SK-N-SH (cell line): ENCODE data around the gene DGKZ. TPM values are rescaled to one million over a fixed set of nuclear protein-coding genes. Genes with fewer than 3 reads are reported as not detected.

ENCODE experiments used
- CTCF ChIA-PET: fragments of 300-600, 350-600 bp; formaldehyde crosslinking; extraction: SDS; loops from one replicate; lab custom pipeline; 2021; lab: Yijun Ruan, JAX
- POLR2A ChIA-PET: fragments of 350-600 bp; sonication (Branson Sonifier 250); formaldehyde crosslinking; extraction: SDS; loops from one replicate; lab custom pipeline; 2020; ENCODE audit warnings: antibody characterized with exemption, inconsistent platforms; lab: Yijun Ruan, JAX
- DNase-seq: peaks from one replicate; pipeline ENCODE4 v3.0.0; 2012
- H2AFZ ChIP-seq: fragments of 200-600 bp; sonication (generic); 2 replicates; pipeline ENCODE4 v1.8.1; 2016; ENCODE audit warnings: antibody characterized with exemption, mild to moderate bottlenecking, low read depth
- H3F3A ChIP-seq: fragments of 200-600 bp; sonication (generic); replicated peaks from 2 replicates; pipeline ENCODE3; 2016; ENCODE audit warnings: antibody characterized with exemption, mild to moderate bottlenecking; ENCODE audit not compliant: insufficient read depth
- H3K27ac ChIP-seq, 2 experiments: fragments of 200-500 bp in 1 of 2; fragments of 200-600 bp in 1 of 2; sonication (Bioruptor generic) in 1 of 2; sonication (generic), shearing (Covaris generic) in 1 of 2; 2 replicates each; pipeline versions ENCODE4 v1.5.1 to v1.6.1; 2014 to 2016; ENCODE audit warnings: low read depth in 2 of 2, inconsistent platforms in 1 of 2, low read length in 1 of 2, mild to moderate bottlenecking in 1 of 2, mixed read lengths in 1 of 2
- H3K27me3 ChIP-seq: fragments of 200-600 bp; sonication (generic), shearing (Covaris generic); 2 replicates; pipeline ENCODE4 v1.6.1; 2016; ENCODE audit warnings: mixed run types; ENCODE audit not compliant: insufficient read depth
- H3K36me3 ChIP-seq, 2 experiments: fragments of 200-500 bp in 1 of 2; fragments of 200-600 bp in 1 of 2; sonication (Bioruptor generic) in 1 of 2; sonication (generic) in 1 of 2; replicated peaks in 1 of 2; 2 replicates each; pipeline versions ENCODE3 to v1.5.1; 2014 to 2016; ENCODE audit warnings: low read length in 1 of 2, mild to moderate bottlenecking in 1 of 2; ENCODE audit not compliant: insufficient read depth in 2 of 2, control insufficient read depth in 1 of 2
- H3K4me1 ChIP-seq, 2 experiments: fragments of 200-500 bp in 1 of 2; fragments of 200-600 bp in 1 of 2; sonication (Bioruptor generic) in 1 of 2; sonication (generic), shearing (Covaris generic) in 1 of 2; 2 replicates each; pipeline versions ENCODE4 v1.5.1 to v1.6.1; 2014 to 2016; ENCODE audit warnings: low read depth in 1 of 2, low read length in 1 of 2, mixed run types in 1 of 2; ENCODE audit not compliant: insufficient read depth in 2 of 2, control insufficient read depth in 1 of 2
- H3K4me2 ChIP-seq: fragments of 200-600 bp; sonication (generic), shearing (Covaris generic); 2 replicates; pipeline ENCODE4 v1.6.1; 2017; ENCODE audit warnings: mixed run types
- H3K4me3 ChIP-seq, 2 experiments: fragments of 200-500 bp in 1 of 2; fragments of 200-600 bp in 1 of 2; sonication (Bioruptor generic) in 1 of 2; sonication (generic), shearing (Covaris generic) in 1 of 2; 2 replicates each; pipeline versions ENCODE4 v1.5.1 to v1.8.1; 2014 to 2016; ENCODE audit warnings: low read depth in 2 of 2, inconsistent platforms in 1 of 2, low read length in 1 of 2, mild to moderate bottlenecking in 1 of 2, mixed read lengths in 1 of 2, moderate library complexity in 1 of 2
- H3K79me2 ChIP-seq: fragments of 200-600 bp; sonication (generic); 2 replicates; pipeline ENCODE4 v1.8.1; 2017; ENCODE audit warnings: mild to moderate bottlenecking; ENCODE audit not compliant: insufficient read depth
- H3K9ac ChIP-seq: fragments of 200-600 bp; sonication (generic); 2 replicates; pipeline ENCODE4 v1.6.1; 2017; ENCODE audit warnings: mixed run types
- H3K9me2 ChIP-seq: fragments of 200-600 bp; sonication (generic); 2 replicates; pipeline ENCODE4 v1.6.1; 2017; ENCODE audit warnings: mixed run types
- H3K9me3 ChIP-seq: fragments of 200-600 bp; sonication (generic); 2 replicates; pipeline ENCODE4 v1.6.1; 2017; ENCODE audit warnings: mixed run types, mild to moderate bottlenecking, moderate library complexity
- H4K20me1 ChIP-seq: fragments of 200-600 bp; sonication (generic); 2 replicates; pipeline ENCODE4 v1.6.1; 2017; ENCODE audit warnings: mild to moderate bottlenecking, mixed run types; ENCODE audit not compliant: insufficient read depth
- CTCF ChIP-seq: fragments of 200-600 bp; sonication (generic); IDR thresholded peaks from 2 replicates; pipeline ENCODE4 v1.6.1; 2017; ENCODE audit warnings: antibody characterized with exemption, mild to moderate bottlenecking, moderate library complexity
- FOSL2 ChIP-seq: IDR thresholded peaks from 2 replicates; pipeline ENCODE4 v1.4.0; 2012; ENCODE audit warnings: low read depth, mild to moderate bottlenecking, moderate library complexity, borderline replicate concordance
- FOXJ3 ChIP-seq: sonication (generic); formaldehyde crosslinking; IDR thresholded peaks from 2 replicates; pipeline ENCODE4 v1.5.1; 2020; ENCODE audit warnings: mild to moderate bottlenecking, missing genetic modification reagents
- FOXM1 ChIP-seq: IDR thresholded peaks from 2 replicates; pipeline ENCODE4 v1.4.0; 2012; ENCODE audit warnings: low read depth, mild to moderate bottlenecking
- GABPA ChIP-seq: IDR thresholded peaks from 2 replicates; pipeline ENCODE4 v1.4.0; 2012; ENCODE audit warnings: low read depth, mild to moderate bottlenecking
- GATA2 ChIP-seq: sonication (generic); formaldehyde crosslinking; IDR thresholded peaks from 2 replicates; pipeline ENCODE4 v1.5.0; 2020; ENCODE audit warnings: mild to moderate bottlenecking, missing genetic modification reagents
- IRF3 ChIP-seq: fragments of 150-350 bp; IDR thresholded peaks from 2 replicates; pipeline ENCODE4 v1.6.1; 2016; ENCODE audit warnings: mild to moderate bottlenecking, low read depth, low read length
- NRF1 ChIP-seq: IDR thresholded peaks from 2 replicates; pipeline ENCODE4 v1.6.1; 2012; ENCODE audit warnings: low read depth, mild to moderate bottlenecking, low read length
- PBX3 ChIP-seq: IDR thresholded peaks from 2 replicates; pipeline ENCODE4; 2012
- POLR2AphosphoS5 ChIP-seq: IDR thresholded peaks from 2 replicates; pipeline ENCODE4 v1.6.1; 2012; ENCODE audit warnings: low read depth, low read length
- RXRA ChIP-seq: IDR thresholded peaks from 2 replicates; pipeline ENCODE4 v1.4.0; 2012; ENCODE audit warnings: low read depth, mild to moderate bottlenecking, borderline replicate concordance
- SIN3A ChIP-seq: IDR thresholded peaks from 2 replicates; pipeline ENCODE4 v1.6.1; 2012; ENCODE audit warnings: low read depth, mild to moderate bottlenecking, low read length, moderate library complexity, borderline replicate concordance
- SMC3 ChIP-seq: IDR thresholded peaks from 2 replicates; pipeline ENCODE4 v1.6.1; 2012; ENCODE audit warnings: low read depth, low read length, improper control_type of control experiment
- TAF1 ChIP-seq: IDR thresholded peaks from 2 replicates; pipeline ENCODE4 v1.6.1; 2012; ENCODE audit warnings: low read depth, mild to moderate bottlenecking, low read length, moderate library complexity, borderline replicate concordance
- TCF12 ChIP-seq: IDR thresholded peaks from 2 replicates; pipeline ENCODE4 v1.4.0; 2012
- TEAD4 ChIP-seq: IDR thresholded peaks from 2 replicates; pipeline ENCODE4 v1.4.0; 2012; ENCODE audit warnings: mild to moderate bottlenecking, borderline replicate concordance; ENCODE audit not compliant: insufficient read depth
- USF2 ChIP-seq: fragments of 150-350 bp; IDR thresholded peaks from 2 replicates; pipeline ENCODE4 v1.6.1; 2017; ENCODE audit warnings: antibody characterized with exemption, low read length, low read depth, borderline replicate concordance
- YY1 ChIP-seq: IDR thresholded peaks from 2 replicates; pipeline ENCODE4 v1.4.0; 2012; ENCODE audit warnings: low read depth, mild to moderate bottlenecking
- WGBS: methylation state at CpG from one replicate; pipeline ENCODE4 v1.1.6; 2017; ENCODE audit warnings: low lambda C conversion rate; 5-methylcytosine and 5-hydroxymethylcytosine counted together
- polyA plus RNA-seq, 3 experiments: library from polyadenylated mRNA; depleted of rRNA; stranded (reverse); fragments of >200 nt; gene quantifications; 2 replicates each; pipeline ENCODE4 v1.2.3, GENCODE V29; 2012

DGKZ gene
- polyA plus RNA-seq, 1 of the 3 experiments (the other 2 are of a cell fraction): 33.2 TPM

- no peaks in the 10 kb centered on the region for H3K27me3 ChIP-seq
- no peaks in the 10 kb centered on the region for H3F3A ChIP-seq
- no peak overlapping the region for H3K27ac ChIP-seq
- H3K4me1 ChIP-seq: peaks cover 0 to 5% of the 10 kb centered on the region in 2 experiments; a peak in 1 of 4 replicates
- no peak overlapping the region for H3K4me2 ChIP-seq
- H2AFZ ChIP-seq: no peak overlapping the region
- TF ChIP-seq FOXM1 (no peak), SMC3 (no peak), GATA2 (no peak), FOXJ3 (CRISPR knock-in tag) (no peak), PBX3 (no peak), IRF3 (no peak), GABPA (no peak), TCF12 (no peak), POLR2AphosphoS5 (no peak), TAF1 (no peak), NRF1 (no peak), SIN3A (no peak), CTCF (no peak), FOSL2 (no peak), RXRA (no peak), TEAD4 (no peak), YY1 (no peak), USF2 (no peak)
- peaks cover 17 to 22% of the 10 kb centered on the region in 2 experiments for H3K36me3 ChIP-seq
- ChIA-PET POLR2A (no interaction called here), CTCF (interaction anchor here (1.5 to 4.5 kb wide), 2 partner anchors 17 to 22 kb away, joined by 3 to 26 read pairs; partner anchors contain the start of gene CHRM4)
- no peak for DNase-seq
- no peak overlapping the region for H3K9ac ChIP-seq
- H3K9me2 ChIP-seq: no peaks in the 10 kb centered on the region
- no peaks in the 10 kb centered on the region for H3K9me3 ChIP-seq
- no peaks in the 10 kb centered on the region for H3K79me2 ChIP-seq
- H4K20me1 ChIP-seq: no peaks in the 10 kb centered on the region
- WGBS: 92% methylated on average over 10 of the region's 10 CpGs
- H3K4me3 ChIP-seq: no peak overlapping the region
These were observed 60.4 kb downstream of the DGKZ start for GRCh38 chr11:46407635-46408034.
